ENCODE measurements around the gene GREB1. TPM values are rescaled to one million over a fixed set of nuclear protein-coding genes. Genes with fewer than 3 reads are reported as not detected.

Gene GREB1
- total RNA-seq, 1 donor from 2014 or later: 0.42 TPM

GRCh38 chr2:11629851-11630250 lies 96.0 kb downstream of the GREB1 start:
- no peak for DNase-seq
- no peak overlapping the region for H3K27ac Mint-ChIP-seq
- no peak overlapping the region for H3K4me3 Mint-ChIP-seq
- TF ChIP-seq CTCF (IDR thresholded peaks at IDR 0.05): no peak
- peaks cover 3% of the 10 kb centered on the region for H3K9me3 Mint-ChIP-seq
- no peaks in the 10 kb centered on the region for H3K27me3 Mint-ChIP-seq
- ATAC-seq (ENCODE audit: low read depth): no peak
- POLR2A ChIA-PET: no interaction called here
- CTCF ChIA-PET: no interaction called here
- no peaks in the 10 kb centered on the region for H3K36me3 Mint-ChIP-seq (ENCODE audit: low read depth)
- H3K4me1 Mint-ChIP-seq: no peaks in the 10 kb centered on the region
- intact Hi-C loops (cut with micrococcal nuclease): no loop called here

GRCh38 chr2:11630855-11631254 lies 97.0 kb downstream of the GREB1 start:
- ChIA-PET POLR2A (no interaction called here), CTCF (no interaction called here)
- no peak for TF ChIP-seq CTCF (IDR thresholded peaks at IDR 0.05)
- Mint-ChIP-seq H3K4me1 (no peaks in the 10 kb centered on the region), H3K9me3 (peaks cover 3% of the 10 kb centered on the region), H3K27me3 (no peaks in the 10 kb centered on the region), H3K4me3 (no peak overlapping the region), H3K27ac (no peak overlapping the region), H3K36me3 (ENCODE audit: low read depth) (no peaks in the 10 kb centered on the region)
- no peak for DNase-seq
- intact Hi-C loops (cut with micrococcal nuclease): no loop called here
- ATAC-seq (ENCODE audit: low read depth): no peak

- Mint-ChIP-seq H3K36me3 (ENCODE audit: low read depth) (no peaks in the 10 kb centered on the region), H3K4me1 (no peaks in the 10 kb centered on the region), H3K4me3 (no peak overlapping the region), H3K9me3 (peaks cover 3% of the 10 kb centered on the region), H3K27me3 (peaks cover 2% of the 10 kb centered on the region), H3K27ac (no peak overlapping the region)
- no peak for TF ChIP-seq CTCF (IDR thresholded peaks at IDR 0.05)
- DNase-seq (no peak), ATAC-seq (ENCODE audit: low read depth) (no peak)
- CTCF ChIA-PET: no interaction called here
- POLR2A ChIA-PET: no interaction called here
- intact Hi-C loops (cut with micrococcal nuclease): no loop called here
Observed at GRCh38 chr2:11631462-11631861, 97.6 kb downstream of the GREB1 start.

- Mint-ChIP-seq H3K4me1 (no peaks in the 10 kb centered on the region), H3K27me3 (peaks cover 5% of the 10 kb centered on the region), H3K9me3 (no peaks in the 10 kb centered on the region), H3K36me3 (ENCODE audit: low read depth) (no peaks in the 10 kb centered on the region), H3K27ac (no peak overlapping the region), H3K4me3 (no peak overlapping the region)
- ATAC-seq (ENCODE audit: low read depth): no peak
- ChIA-PET POLR2A (no interaction called here), CTCF (no interaction called here)
- intact Hi-C loops (cut with micrococcal nuclease): no loop called here
- TF ChIP-seq CTCF (IDR thresholded peaks at IDR 0.05): no peak
- DNase-seq: no peak
Observed at GRCh38 chr2:11633923-11634478, 100.2 kb downstream of the GREB1 start.

GRCh38 chr2:11634584-11634983 lies 100.7 kb downstream of the GREB1 start:
- no peaks in the 10 kb centered on the region for H3K4me1 Mint-ChIP-seq
- H3K27ac Mint-ChIP-seq: no peak overlapping the region
- intact Hi-C loops (cut with micrococcal nuclease): no loop called here
- H3K4me3 Mint-ChIP-seq: no peak overlapping the region
- ChIA-PET CTCF (no interaction called here), POLR2A (no interaction called here)
- ATAC-seq (ENCODE audit: low read depth) (no peak), DNase-seq (no peak)
- no peaks in the 10 kb centered on the region for H3K9me3 Mint-ChIP-seq
- H3K27me3 Mint-ChIP-seq: peaks cover 5% of the 10 kb centered on the region
- no peaks in the 10 kb centered on the region for H3K36me3 Mint-ChIP-seq (ENCODE audit: low read depth)
- no peak for TF ChIP-seq CTCF (IDR thresholded peaks at IDR 0.05)
